ENCODE data around the gene RNF123. TPM values are rescaled to one million over a fixed set of nuclear protein-coding genes. Genes with fewer than 3 reads are reported as not detected.

The RNF123 gene
- polyA plus RNA-seq, 10 donors: 28.4 to 45.3 (median 41.6) TPM

- no peak for DNase-seq
These were observed 29.5 kb downstream of the RNF123 start for GRCh38 chr3:49718858-49719213.

- peak; percentile 89 to 97 (median 92) for DNase-seq
These were observed 30.0 kb downstream of the RNF123 start, which contains the start of gene AMIGO3 for GRCh38 chr3:49719214-49719884. AMIGO3 (minus strand) TSS chr3:49719684; CDS start chr3:49719465, 219 bp downstream.

GRCh38 chr3:49720855-49721595 lies 31.7 kb downstream of the RNF123 start:
- no peak for DNase-seq

- no peak for DNase-seq
These were observed 32.2 kb downstream of the RNF123 start for GRCh38 chr3:49721596-49721895.

GRCh38 chr3:49721896-49722781 lies 32.8 kb downstream of the RNF123 start:
- DNase-seq: no peak

GRCh38 chr3:49722896-49723295 lies 33.5 kb downstream of the RNF123 start:
- no peak for DNase-seq

GRCh38 chr3:49723296-49723627 lies 33.9 kb downstream of the RNF123 start:
- peak in 1 of 3 donors; percentile 66 for DNase-seq

GRCh38 chr3:49723628-49724551 lies 34.5 kb downstream of the RNF123 start, which contains the start of gene GMPPB:
GMPPB (minus strand) TSS chr3:49723951; CDS start chr3:49723726, 225 bp downstream.
- peak; percentile 97 to 99 (median 98) for DNase-seq

GRCh38 chr3:49724586-49724985 lies 35.2 kb downstream of the RNF123 start:
- DNase-seq: peak in 1 of 3 donors; percentile 54

GRCh38 chr3:49725906-49726681 lies 36.7 kb downstream of the RNF123 start:
- no peak for DNase-seq

GRCh38 chr3:49727154-49727923 lies 38.0 kb downstream of the RNF123 start:
- DNase-seq: no peak

- DNase-seq: no peak
These were observed 38.6 kb downstream of the RNF123 start for GRCh38 chr3:49727924-49728361.

- DNase-seq: no peak
These were observed 40.7 kb downstream of the RNF123 start for GRCh38 chr3:49729966-49730609.

GRCh38 chr3:49732597-49732996 lies 43.2 kb downstream of the RNF123 start:
- no peak for DNase-seq

- no peak for DNase-seq
These were observed 44.2 kb downstream of the RNF123 start for GRCh38 chr3:49733551-49733950.

GRCh38 chr3:49734752-49735151 lies 45.4 kb downstream of the RNF123 start:
- DNase-seq: no peak

GRCh38 chr3:49738067-49738713 lies 48.8 kb downstream of the RNF123 start:
- DNase-seq: no peak

GRCh38 chr3:49740427-49740826 lies 51.1 kb downstream of the RNF123 start:
- DNase-seq: no peak

GRCh38 chr3:49745986-49746385 lies 56.6 kb downstream of the RNF123 start:
- DNase-seq: no peak
